Lower leg skin (tissue), 3 donors: ENCODE data around the gene SLC5A6.

Source experiments
- CTCF ChIP-seq, 3 donors: fragments of 450-650 bp; IDR thresholded peaks; one replicate each; pipeline ENCODE4 v1.5.1; 2016; ENCODE audit warnings: antibody characterized with exemption in 3 of 3, mild to moderate bottlenecking in 3 of 3, moderate library complexity in 2 of 3
- POLR2A ChIP-seq, 2 donors: fragments of 450-650 bp; IDR thresholded peaks; one replicate each; pipeline ENCODE4 v1.6.1; 2016 to 2017; ENCODE audit warnings: antibody characterized with exemption in 2 of 2, mild to moderate bottlenecking in 1 of 2, moderate library complexity in 1 of 2

DNA sequence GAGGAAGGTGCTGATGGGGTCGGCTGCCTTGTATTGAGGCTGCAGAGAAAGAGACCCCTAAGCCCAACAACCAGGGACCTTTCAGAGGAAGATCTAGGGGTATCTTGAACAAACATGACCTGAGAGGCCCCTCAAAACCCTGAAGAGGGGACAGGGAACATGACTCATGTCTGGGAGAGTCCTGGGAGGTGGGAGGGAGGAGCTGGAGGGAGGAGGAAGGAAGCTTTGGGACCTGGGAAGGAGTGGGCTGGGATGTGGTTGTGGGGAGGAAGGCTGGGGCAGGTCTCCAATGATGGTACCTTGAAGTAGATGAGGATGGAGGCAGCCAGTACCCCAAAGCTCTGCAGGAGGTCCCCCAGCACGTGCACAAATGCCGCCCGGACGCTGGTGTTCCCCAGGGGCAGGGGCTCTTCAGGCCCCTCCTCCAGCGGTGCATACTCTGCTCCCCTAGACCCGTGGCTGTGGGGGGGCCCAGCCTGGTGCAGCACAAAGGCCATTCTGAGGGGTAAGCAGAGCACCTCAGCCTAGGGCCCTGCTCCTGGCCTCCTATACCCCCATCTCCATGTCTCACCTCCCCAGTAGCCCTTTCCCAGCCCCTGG lies 44.9 kb upstream of the SLC5A6 start:
- TF ChIP-seq CTCF (IDR thresholded peaks at IDR 0.05), result no peak
- TF ChIP-seq POLR2A (IDR thresholded peaks at IDR 0.05), result no peak
